MCF 10A (cell line): Measurements from ENCODE around the gene MCM7. TPM values are rescaled to one million over a fixed set of nuclear protein-coding genes. Genes with fewer than 3 reads are reported as not detected.

Experiments
- BruUV-seq: library from RNA; stranded (reverse); fragments of 400-500 nt; replicated peaks from 2 replicates; lab custom pipeline; 2021; lab: Mats Ljungman, UMichigan
- CTCF ChIA-PET: fragments of 300-600 bp; sonication (Branson Sonifier 250); formaldehyde crosslinking; extraction: SDS; loops from one replicate; lab custom pipeline; 2021; ENCODE audit warnings: antibody characterized with exemption, inconsistent platforms; lab: Yijun Ruan, JAX
- POLR2A ChIA-PET: fragments of 300-600, 350-650 bp; sonication (Branson Sonifier 250); formaldehyde crosslinking; extraction: SDS; loops from one replicate; lab custom pipeline; 2020; ENCODE audit warnings: antibody characterized with exemption, inconsistent platforms; lab: Yijun Ruan, JAX
- DNase-seq: peaks from one replicate; pipeline ENCODE4 v3.0.0-alpha.2; 2018; ENCODE audit not compliant: unreplicated experiment
- H3K27ac Mint-ChIP-seq: one replicate; pipeline ENCODE4 v1.8.0; 2022; ENCODE audit warnings: mild to moderate bottlenecking, low read depth, mixed read lengths; ENCODE audit not compliant: unreplicated experiment
- H3K27me3 Mint-ChIP-seq: one replicate; pipeline ENCODE4 v1.8.0; 2022; ENCODE audit warnings: mixed read lengths; ENCODE audit not compliant: insufficient read depth, unreplicated experiment
- H3K36me3 Mint-ChIP-seq: one replicate; pipeline ENCODE4 v1.8.0; 2022; ENCODE audit warnings: mild to moderate bottlenecking, moderate library complexity, mixed read lengths; ENCODE audit not compliant: insufficient read depth, unreplicated experiment
- H3K4me1 Mint-ChIP-seq: one replicate; pipeline ENCODE4 v1.8.0; 2022; ENCODE audit warnings: mixed read lengths; ENCODE audit not compliant: insufficient read depth, unreplicated experiment
- H3K4me3 Mint-ChIP-seq: one replicate; pipeline ENCODE4 v1.8.0; 2022; ENCODE audit warnings: mild to moderate bottlenecking, moderate library complexity, mixed read lengths; ENCODE audit not compliant: unreplicated experiment
- H3K9me3 Mint-ChIP-seq: one replicate; pipeline ENCODE4 v1.8.0; 2022; ENCODE audit warnings: mixed read lengths; ENCODE audit not compliant: unreplicated experiment
- CTCF ChIP-seq: fragments of 200-600 bp; IDR thresholded peaks from one replicate; pipeline ENCODE4 v1.8.0; 2022; ENCODE audit warnings: antibody characterized with exemption, mild to moderate bottlenecking; ENCODE audit not compliant: unreplicated experiment
- intact Hi-C: fragments of 100-400 bp; cut with micrococcal nuclease; formaldehyde crosslinking; loops from 2 replicates; pipeline ENCODE4 v1.14.1; 2022
- total RNA-seq: library from RNA; stranded (reverse); gene quantifications from 2 replicates; pipeline ENCODE4 v1.2.3, GENCODE V29; 2022

The MCM7 gene
- total RNA-seq, 1 experiment from 2014 or later = 67.8 TPM

- TF ChIP-seq CTCF = no peak
- Mint-ChIP-seq H3K9me3 (no peaks in the 10 kb centered on the region), H3K36me3 (peaks cover 58% of the 10 kb centered on the region), H3K4me3 (no peak overlapping the region), H3K27ac (no peak overlapping the region), H3K27me3 (no peaks in the 10 kb centered on the region), H3K4me1 (no peaks in the 10 kb centered on the region)
- no peak for DNase-seq
- CTCF ChIA-PET = no interaction called here
- intact Hi-C loops = no loop called here
- BruUV-seq = no TSS peak
- POLR2A ChIA-PET = interaction anchor here (8.0 kb wide), 1 partner anchor 9 kb away, joined by 45 read pairs; the partner anchor contains the start of genes AP4M1 and MCM7
Observed at GRCh38 chr7:100111914-100112313, 10.7 kb upstream of the MCM7 start.

DNA sequence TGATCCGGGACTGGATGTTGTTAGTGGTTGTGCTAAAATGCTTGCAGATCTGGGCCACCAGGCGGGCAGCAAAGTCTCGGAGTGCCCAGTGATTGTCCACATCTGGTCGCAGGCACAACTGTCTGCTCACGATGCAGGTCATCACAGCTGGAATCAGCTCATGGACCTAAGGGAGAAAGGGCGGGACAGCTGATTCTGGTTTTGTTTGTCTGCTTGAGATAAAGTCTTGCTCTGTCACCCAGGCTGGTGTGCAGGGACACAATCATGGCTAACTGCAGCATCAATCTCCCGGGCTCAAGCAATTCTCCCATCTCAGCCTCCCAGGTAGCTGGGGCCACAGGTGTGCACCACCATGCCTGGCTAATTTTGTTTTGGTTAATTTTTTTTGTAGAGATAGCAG is 10.0 kb upstream of the MCM7 start:
- BruUV-seq = no TSS peak
- H3K27ac Mint-ChIP-seq = no peak overlapping the region
- ChIA-PET CTCF (interaction anchor here (0.7 kb wide), 1 partner anchor 191 kb away, joined by 4 read pairs; no protein-coding TSS in a partner anchor), POLR2A (interaction anchor here (8.0 kb wide), 1 partner anchor 8 kb away, joined by 45 read pairs; the partner anchor contains the start of genes AP4M1 and MCM7)
- H3K4me3 Mint-ChIP-seq = no peak overlapping the region
- H3K4me1 Mint-ChIP-seq = no peaks in the 10 kb centered on the region
- H3K36me3 Mint-ChIP-seq = peaks cover 61% of the 10 kb centered on the region
- H3K9me3 Mint-ChIP-seq = no peaks in the 10 kb centered on the region
- TF ChIP-seq CTCF = no peak
- no peaks in the 10 kb centered on the region for H3K27me3 Mint-ChIP-seq
- intact Hi-C loops = no loop called here
- no peak for DNase-seq

- BruUV-seq = no TSS peak
- H3K9me3 Mint-ChIP-seq = no peaks in the 10 kb centered on the region
- H3K4me3 Mint-ChIP-seq = no peak overlapping the region
- intact Hi-C loops = no loop called here
- H3K27ac Mint-ChIP-seq = no peak overlapping the region
- H3K27me3 Mint-ChIP-seq = no peaks in the 10 kb centered on the region
- ChIA-PET POLR2A (no interaction called here), CTCF (interaction anchor here (0.6 kb wide), 1 partner anchor 107 kb away, joined by 3 read pairs; no protein-coding TSS in a partner anchor)
- no peak for TF ChIP-seq CTCF
- no peak for DNase-seq
- H3K4me1 Mint-ChIP-seq = no peaks in the 10 kb centered on the region
- H3K36me3 Mint-ChIP-seq = peaks cover 55% of the 10 kb centered on the region
Observed at GRCh38 chr7:100109521-100110163, 8.4 kb upstream of the MCM7 start.

GRCh38 chr7:100107890-100108289 is 6.7 kb upstream of the MCM7 start:
- no peak for TF ChIP-seq CTCF
- no peak for DNase-seq
- Mint-ChIP-seq H3K4me3 (no peak overlapping the region), H3K9me3 (no peaks in the 10 kb centered on the region), H3K36me3 (peaks cover 59% of the 10 kb centered on the region), H3K27ac (no peak overlapping the region), H3K4me1 (peaks cover 4% of the 10 kb centered on the region), H3K27me3 (no peaks in the 10 kb centered on the region)
- no TSS peak for BruUV-seq
- CTCF ChIA-PET = interaction anchor here (0.6 kb wide), 1 partner anchor 34 kb away, joined by 4 read pairs; no protein-coding TSS in a partner anchor
- intact Hi-C loops = no loop called here
- POLR2A ChIA-PET = no interaction called here
